Memory B cell (primary cell): ENCODE data around the gene SLC9A1.

Source experiments
- ATAC-seq: fragments of 150-1000 bp; cut with Tn5 transposase; 2 replicates; pipeline ENCODE4 v1.10.0; 2021; ENCODE audit warnings: low read depth, mild to moderate bottlenecking, moderate library complexity
- DNase-seq, 2 donors: peaks; one replicate each; pipeline ENCODE4 v3.0.0; 2022; ENCODE audit warnings: low spot score in 2 of 2
- H3K27ac Mint-ChIP-seq: one replicate; pipeline ENCODE4 v1.8.0; 2022; ENCODE audit warnings: mild to moderate bottlenecking, moderate library complexity, mixed read lengths
- H3K27me3 Mint-ChIP-seq: one replicate; pipeline ENCODE4 v1.8.0; 2022; ENCODE audit warnings: mixed read lengths
- H3K36me3 Mint-ChIP-seq: one replicate; pipeline ENCODE4 v1.8.0; 2022; ENCODE audit warnings: mild to moderate bottlenecking, mixed read lengths
- H3K4me1 Mint-ChIP-seq: one replicate; pipeline ENCODE4 v1.8.0; 2022; ENCODE audit warnings: mixed read lengths
- H3K4me3 Mint-ChIP-seq: one replicate; pipeline ENCODE4 v1.8.0; 2022; ENCODE audit warnings: mild to moderate bottlenecking, moderate library complexity, mixed read lengths
- H3K9me3 Mint-ChIP-seq: one replicate; pipeline ENCODE4 v1.8.0; 2022; ENCODE audit warnings: mixed read lengths

The SLC9A1 gene

DNA sequence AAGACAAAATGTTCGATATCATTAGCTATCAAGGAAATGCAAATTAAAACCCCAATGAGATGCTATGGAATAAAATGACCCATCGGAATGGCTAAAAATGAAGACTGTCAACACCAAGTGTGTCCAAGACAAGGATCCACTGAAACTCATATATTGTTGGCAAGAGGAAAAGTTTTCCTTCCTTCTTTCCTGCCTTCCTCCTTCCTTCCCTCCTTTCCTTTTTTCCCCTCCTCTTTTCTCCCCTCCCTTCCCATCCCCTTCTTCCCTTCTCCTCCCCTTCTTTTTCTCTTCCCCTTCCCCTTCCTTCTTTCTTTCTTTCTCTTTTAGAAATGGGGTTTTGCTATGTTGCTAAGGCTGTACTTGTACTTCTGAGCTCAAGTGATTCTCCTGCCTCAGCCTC, 78.1 kb downstream of the SLC9A1 start:
- H3K4me3 Mint-ChIP-seq: no peak overlapping the region
- no peaks in the 10 kb centered on the region for H3K9me3 Mint-ChIP-seq
- no peak overlapping the region for H3K27ac Mint-ChIP-seq
- ATAC-seq: no peak
- DNase-seq: no peak
- H3K4me1 Mint-ChIP-seq: no peaks in the 10 kb centered on the region
- peaks cover 2% of the 10 kb centered on the region for H3K27me3 Mint-ChIP-seq
- no peaks in the 10 kb centered on the region for H3K36me3 Mint-ChIP-seq

DNA sequence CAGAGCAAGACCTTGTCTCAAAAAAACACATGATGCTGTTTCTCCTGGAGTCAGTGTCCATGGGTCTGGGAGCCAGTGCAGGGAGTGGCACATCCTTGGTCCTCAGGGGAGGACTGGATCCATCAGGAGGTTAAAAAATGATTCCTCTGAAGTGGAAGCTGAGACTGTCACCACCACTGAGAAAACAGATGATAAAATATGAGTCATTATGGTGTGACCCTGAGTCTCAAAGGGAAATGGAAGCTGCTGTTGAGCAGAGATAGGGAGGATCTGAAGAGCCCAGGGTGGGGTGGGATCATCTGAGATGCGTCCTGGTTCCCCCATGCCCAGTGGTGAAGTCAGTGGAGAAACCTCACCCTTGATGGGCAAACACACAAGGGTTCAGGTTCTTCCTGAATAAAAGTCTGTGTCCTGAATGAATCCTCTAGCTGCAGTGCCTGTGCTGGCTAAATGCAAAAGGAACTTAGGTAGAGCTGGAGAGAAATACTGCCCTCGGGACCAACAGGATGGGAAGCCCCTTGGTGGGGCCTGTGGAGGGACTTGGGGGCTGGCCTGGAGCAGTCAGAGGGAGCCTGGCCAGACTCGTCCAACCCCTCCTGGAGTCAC, 80.6 kb downstream of the SLC9A1 start:
- ATAC-seq: no peak

DNA sequence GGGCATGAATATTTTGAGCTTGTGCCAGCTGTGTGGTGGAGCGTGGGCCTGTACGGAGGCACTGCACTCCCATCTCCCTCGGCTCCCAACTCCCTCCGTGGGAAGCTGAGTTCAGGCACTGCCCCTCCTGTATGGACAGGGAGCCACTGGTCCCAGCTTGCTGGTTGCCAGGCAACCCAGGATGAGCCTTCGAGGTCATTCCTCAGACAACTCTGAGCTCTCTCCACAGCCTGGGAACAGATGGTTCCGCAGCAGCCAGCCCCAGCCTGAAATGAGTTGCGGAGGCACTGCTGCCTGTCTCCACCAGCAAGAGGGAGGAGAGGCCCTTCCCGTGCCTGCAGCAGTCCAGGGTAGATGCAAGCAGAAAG, 83.9 kb downstream of the SLC9A1 start:
- no peak overlapping the region for H3K27ac Mint-ChIP-seq
- no peaks in the 10 kb centered on the region for H3K4me1 Mint-ChIP-seq
- H3K27me3 Mint-ChIP-seq: peaks cover 11% of the 10 kb centered on the region
- H3K36me3 Mint-ChIP-seq: no peaks in the 10 kb centered on the region
- ATAC-seq (no peak), DNase-seq (no peak)
- H3K4me3 Mint-ChIP-seq: no peak overlapping the region
- H3K9me3 Mint-ChIP-seq: no peaks in the 10 kb centered on the region

More for the DNA sequence above, 80.6 kb downstream of the SLC9A1 start:
- Mint-ChIP-seq H3K4me3 (no peak overlapping the region), H3K36me3 (no peaks in the 10 kb centered on the region), H3K9me3 (no peaks in the 10 kb centered on the region), H3K4me1 (no peaks in the 10 kb centered on the region), H3K27ac (no peak overlapping the region), H3K27me3 (peaks cover 5% of the 10 kb centered on the region)
- DNase-seq: no peak

GRCh38 chr1:27070390-27071048, 84.4 kb downstream of the SLC9A1 start:
- Mint-ChIP-seq H3K36me3 (no peaks in the 10 kb centered on the region), H3K4me1 (no peaks in the 10 kb centered on the region), H3K27me3 (peaks cover 11% of the 10 kb centered on the region), H3K4me3 (no peak overlapping the region), H3K9me3 (no peaks in the 10 kb centered on the region), H3K27ac (no peak overlapping the region)
- DNase-seq (no peak), ATAC-seq (no peak)

- Mint-ChIP-seq H3K9me3 (no peaks in the 10 kb centered on the region), H3K27me3 (peaks cover 11% of the 10 kb centered on the region), H3K36me3 (no peaks in the 10 kb centered on the region), H3K4me3 (no peak overlapping the region), H3K27ac (no peak overlapping the region), H3K4me1 (no peaks in the 10 kb centered on the region)
- DNase-seq (no peak), ATAC-seq (no peak)
Measured at GRCh38 chr1:27068922-27069321, 86.0 kb downstream of the SLC9A1 start.

- no peak for DNase-seq
- ATAC-seq: peak; percentile 51
- H3K27me3 Mint-ChIP-seq: peaks cover 7% of the 10 kb centered on the region
- H3K4me1 Mint-ChIP-seq: no peaks in the 10 kb centered on the region
- H3K27ac Mint-ChIP-seq: no peak overlapping the region
- H3K4me3 Mint-ChIP-seq: no peak overlapping the region
- H3K9me3 Mint-ChIP-seq: no peaks in the 10 kb centered on the region
- no peaks in the 10 kb centered on the region for H3K36me3 Mint-ChIP-seq
Measured at GRCh38 chr1:27065999-27066630, 88.8 kb downstream of the SLC9A1 start.

DNA sequence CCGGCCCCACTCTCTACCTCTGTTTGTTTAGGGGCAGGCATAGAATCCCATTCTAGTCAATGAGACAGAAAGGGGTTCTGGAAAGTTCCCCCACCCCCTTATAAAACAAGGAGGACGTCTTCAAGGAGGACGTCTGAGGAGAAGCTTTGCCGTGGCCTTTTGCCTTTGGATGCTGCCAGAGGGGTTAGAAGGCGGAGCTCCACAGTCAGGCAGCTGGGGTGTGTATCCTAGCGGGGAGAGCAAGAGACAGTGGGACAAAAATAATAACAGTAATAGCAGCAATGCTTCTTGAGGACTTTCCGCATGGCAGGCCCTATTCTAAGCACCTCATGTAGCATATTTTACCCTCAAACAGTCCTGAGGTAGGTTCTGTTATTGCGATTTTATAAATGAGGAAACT, 94.0 kb downstream of the SLC9A1 start:
- Mint-ChIP-seq H3K27me3 (no peaks in the 10 kb centered on the region), H3K27ac (no peak overlapping the region)

DNA sequence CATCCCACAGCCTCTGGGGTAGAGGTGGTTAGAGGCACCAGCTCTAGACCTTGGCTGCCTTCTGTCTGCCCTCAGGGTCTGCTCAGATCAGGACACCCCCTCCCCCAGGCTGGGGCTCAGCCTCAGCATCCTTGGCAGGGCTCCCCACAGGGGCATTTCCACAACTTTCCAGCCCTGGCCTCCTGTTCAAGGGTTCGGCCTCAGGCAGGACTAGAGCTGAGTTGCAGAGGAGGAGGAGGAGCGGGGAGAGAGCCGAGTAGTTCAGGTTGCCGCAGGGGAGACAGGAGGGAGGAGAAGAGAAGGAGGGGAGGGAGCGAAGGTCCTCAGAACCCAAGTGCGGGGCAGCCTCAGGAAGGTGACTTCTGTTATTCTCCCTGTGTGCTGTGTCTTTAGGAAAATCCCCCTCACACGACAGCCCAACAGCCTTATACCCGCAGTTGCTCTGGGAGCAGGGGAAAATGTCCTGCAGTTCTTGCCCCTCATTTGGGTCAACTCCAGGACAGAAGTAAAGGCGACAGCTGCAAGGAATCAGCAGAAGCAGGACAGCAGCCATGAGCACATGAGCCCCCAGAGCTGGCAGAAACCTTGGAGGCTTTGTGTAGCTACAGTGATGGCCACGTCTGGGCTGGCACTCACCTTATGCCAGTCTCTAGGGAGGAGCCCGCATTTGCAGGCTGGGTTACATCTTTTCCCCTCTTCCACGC, 95.8 kb downstream of the SLC9A1 start:
- no peaks in the 10 kb centered on the region for H3K27me3 Mint-ChIP-seq
- H3K4me3 Mint-ChIP-seq: no peak overlapping the region
- no peaks in the 10 kb centered on the region for H3K36me3 Mint-ChIP-seq
- DNase-seq (no peak), ATAC-seq (no peak)
- no peak overlapping the region for H3K27ac Mint-ChIP-seq
- no peaks in the 10 kb centered on the region for H3K9me3 Mint-ChIP-seq
- no peaks in the 10 kb centered on the region for H3K4me1 Mint-ChIP-seq

More for the DNA sequence above, 94.0 kb downstream of the SLC9A1 start:
- DNase-seq (no peak), ATAC-seq (no peak)
- H3K36me3 Mint-ChIP-seq: no peaks in the 10 kb centered on the region
- no peak overlapping the region for H3K4me3 Mint-ChIP-seq
- H3K4me1 Mint-ChIP-seq: no peaks in the 10 kb centered on the region
- H3K9me3 Mint-ChIP-seq: no peaks in the 10 kb centered on the region

GRCh38 chr1:27057801-27058625, 96.9 kb downstream of the SLC9A1 start:
- no peaks in the 10 kb centered on the region for H3K4me1 Mint-ChIP-seq
- H3K4me3 Mint-ChIP-seq: no peak overlapping the region
- no peaks in the 10 kb centered on the region for H3K9me3 Mint-ChIP-seq
- DNase-seq: no peak
- H3K27me3 Mint-ChIP-seq: no peaks in the 10 kb centered on the region
- no peak overlapping the region for H3K27ac Mint-ChIP-seq
- no peak for ATAC-seq
- H3K36me3 Mint-ChIP-seq: no peaks in the 10 kb centered on the region

DNA sequence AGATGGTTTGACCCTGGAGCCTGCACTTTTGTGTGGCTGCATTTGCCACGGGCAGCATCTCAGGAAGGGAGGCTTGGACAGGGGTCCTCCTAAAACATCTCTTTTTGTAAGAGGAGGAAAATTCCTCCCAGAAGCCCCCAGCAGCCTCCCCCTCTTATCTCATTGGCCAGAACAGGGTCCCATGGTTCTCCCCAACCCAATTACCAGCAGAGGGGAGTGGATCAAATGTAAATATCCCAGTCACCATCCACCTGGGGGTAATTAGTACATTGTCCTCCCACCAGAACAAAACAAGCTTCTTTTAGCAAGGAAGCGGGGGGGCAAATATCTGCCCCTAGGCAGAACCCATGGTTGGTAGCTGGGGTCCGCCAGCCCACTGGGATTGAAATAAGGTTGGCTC, 97.5 kb downstream of the SLC9A1 start:
- H3K27ac Mint-ChIP-seq: no peak overlapping the region
- H3K4me1 Mint-ChIP-seq: no peaks in the 10 kb centered on the region
- DNase-seq (no peak), ATAC-seq (no peak)
- no peaks in the 10 kb centered on the region for H3K27me3 Mint-ChIP-seq
- H3K36me3 Mint-ChIP-seq: no peaks in the 10 kb centered on the region
- H3K4me3 Mint-ChIP-seq: no peak overlapping the region
- no peaks in the 10 kb centered on the region for H3K9me3 Mint-ChIP-seq

- Mint-ChIP-seq H3K4me1 (peaks cover 5% of the 10 kb centered on the region), H3K9me3 (no peaks in the 10 kb centered on the region), H3K36me3 (no peaks in the 10 kb centered on the region), H3K4me3 (no peak overlapping the region), H3K27me3 (no peaks in the 10 kb centered on the region), H3K27ac (no peak overlapping the region)
- DNase-seq (no peak), ATAC-seq (no peak)
Measured at GRCh38 chr1:27053977-27054753, 100.8 kb downstream of the SLC9A1 start.

GRCh38 chr1:27052527-27052926, 102.4 kb downstream of the SLC9A1 start:
- ATAC-seq (no peak), DNase-seq (no peak)
- Mint-ChIP-seq H3K36me3 (no peaks in the 10 kb centered on the region), H3K9me3 (no peaks in the 10 kb centered on the region), H3K27ac (no peak overlapping the region), H3K27me3 (no peaks in the 10 kb centered on the region), H3K4me1 (peaks cover 5% of the 10 kb centered on the region), H3K4me3 (no peak overlapping the region)

DNA sequence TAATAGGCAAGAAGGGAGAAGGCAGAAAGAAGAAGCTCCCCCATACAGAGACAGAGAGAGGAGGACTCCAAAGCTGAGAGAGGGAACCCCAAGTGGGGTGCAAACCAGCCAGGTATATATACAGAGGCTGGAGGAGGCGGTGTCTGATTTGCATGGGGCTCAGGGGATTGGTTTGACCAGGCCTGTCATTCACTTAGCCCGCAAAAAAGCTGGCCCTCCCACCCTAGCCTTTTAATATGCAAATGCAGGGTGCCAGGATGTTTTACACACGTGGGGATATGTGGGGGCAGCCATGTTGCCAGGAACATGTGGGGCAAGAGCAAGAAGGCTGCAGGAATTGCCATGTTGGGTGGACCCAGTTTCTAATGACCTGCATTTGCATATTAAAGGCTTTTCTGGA, 105.3 kb downstream of the SLC9A1 start:
- Mint-ChIP-seq H3K27ac (no peak overlapping the region), H3K4me3 (no peak overlapping the region), H3K4me1 (peaks cover 12% of the 10 kb centered on the region), H3K9me3 (no peaks in the 10 kb centered on the region), H3K36me3 (no peaks in the 10 kb centered on the region), H3K27me3 (no peaks in the 10 kb centered on the region)
- ATAC-seq: no peak
- no peak for DNase-seq
